IMR-90 (cell line): ENCODE results near the gene C1orf52. TPM values are rescaled to one million over a fixed set of nuclear protein-coding genes. Genes with fewer than 3 reads are reported as not detected.

Experiments
- ATAC-seq: fragments of 200-7000 bp; cut with Tn5 transposase; 2 replicates; pipeline ENCODE4 v1.9.1; 2020; ENCODE audit warnings: low read depth, mild to moderate bottlenecking, moderate library complexity
- BruUV-seq: library from RNA; stranded (reverse); fragments of 400-500 nt; replicated peaks from 2 replicates; lab custom pipeline; 2021; lab: Mats Ljungman, UMichigan
- CTCF ChIA-PET: fragments of 300-600 bp; formaldehyde crosslinking; extraction: SDS; loops from one replicate; lab custom pipeline; 2021; ENCODE audit warnings: antibody characterized with exemption; lab: Yijun Ruan, JAX
- POLR2A ChIA-PET: fragments of 300-600 bp; sonication (Branson Sonifier 250); formaldehyde crosslinking; loops from one replicate; lab custom pipeline; 2022; ENCODE audit warnings: antibody characterized with exemption; ENCODE audit not compliant: unreplicated experiment; lab: Charles Lee
- DNase-seq: peaks from one replicate; pipeline ENCODE4 v3.0.0; 2013
- H2AFZ ChIP-seq: replicated peaks from 2 replicates; pipeline ENCODE3; 2013; ENCODE audit warnings: low read length, mild to moderate bottlenecking; ENCODE audit not compliant: poor library complexity
- H2AK5ac ChIP-seq: 2 replicates; pipeline ENCODE4 v1.6.1; 2013; ENCODE audit warnings: low read depth, low read length, inconsistent platforms
- H2AK9ac ChIP-seq: replicated peaks from 2 replicates; pipeline ENCODE3; 2013; ENCODE audit warnings: mild to moderate bottlenecking, low read depth, low read length, moderate library complexity; ENCODE audit not compliant: poor library complexity
- H2BK120ac ChIP-seq: 2 replicates; pipeline ENCODE4 v1.6.1; 2013; ENCODE audit warnings: low read depth, low read length, inconsistent platforms
- H2BK15ac ChIP-seq: 3 replicates; pipeline ENCODE4 v1.6.1; 2013; ENCODE audit warnings: low read depth, low read length, inconsistent platforms
- H2BK20ac ChIP-seq: 2 replicates; pipeline ENCODE4 v1.6.1; 2013; ENCODE audit warnings: low read depth, mild to moderate bottlenecking, inconsistent platforms, low read length, moderate library complexity
- H2BK5ac ChIP-seq: 2 replicates; pipeline ENCODE4 v1.6.1; 2013; ENCODE audit warnings: mild to moderate bottlenecking, low read depth, low read length, inconsistent platforms; ENCODE audit not compliant: poor library complexity, severe bottlenecking
- H3K14ac ChIP-seq: replicated peaks from 2 replicates; pipeline ENCODE4 v1.6.1; 2013; ENCODE audit warnings: low read depth, low read length, inconsistent platforms
- H3K18ac ChIP-seq: 2 replicates; pipeline ENCODE4 v1.6.1; 2013; ENCODE audit warnings: low read depth, low read length, control low read depth
- H3K23ac ChIP-seq: 2 replicates; pipeline ENCODE4 v1.6.1; 2013; ENCODE audit warnings: low read depth, low read length, inconsistent platforms
- H3K27ac ChIP-seq: 2 replicates; pipeline ENCODE4 v1.5.1; 2013; ENCODE audit warnings: mild to moderate bottlenecking, control low read depth, low read length; ENCODE audit not compliant: insufficient read depth
- H3K27me3 ChIP-seq: 2 replicates; pipeline ENCODE4 v1.6.1; 2013; ENCODE audit warnings: low read length; ENCODE audit not compliant: control insufficient read depth, insufficient read depth
- H3K36me3 ChIP-seq: 2 replicates; pipeline ENCODE4 v1.6.1; 2013; ENCODE audit warnings: low read length, mixed read lengths; ENCODE audit not compliant: control insufficient read depth, insufficient read depth
- H3K4ac ChIP-seq: 2 replicates; pipeline ENCODE4 v1.6.1; 2013; ENCODE audit warnings: low read depth, low read length, inconsistent platforms
- H3K4me1 ChIP-seq: 2 replicates; pipeline ENCODE4 v1.6.1; 2013; ENCODE audit warnings: low read length, mixed read lengths; ENCODE audit not compliant: control insufficient read depth, insufficient read depth
- H3K4me2 ChIP-seq: 2 replicates; pipeline ENCODE4 v1.6.1; 2013; ENCODE audit warnings: low read depth, mild to moderate bottlenecking, control low read depth, low read length, moderate library complexity
- H3K4me3 ChIP-seq: 2 replicates; pipeline ENCODE4 v1.5.1; 2013; ENCODE audit warnings: low read depth, mild to moderate bottlenecking, control low read depth, low read length, moderate library complexity; ENCODE audit not compliant: insufficient read depth
- H3K56ac ChIP-seq: 2 replicates; pipeline ENCODE4 v1.6.1; 2013; ENCODE audit warnings: low read length, inconsistent platforms; ENCODE audit not compliant: insufficient read depth; ENCODE audit errors: extremely low read depth
- H3K79me1 ChIP-seq, 2 experiments: 2 replicates each; pipeline ENCODE4 v1.6.1; 2013; ENCODE audit warnings: low read length in 2 of 2, inconsistent platforms in 1 of 2, low read depth in 1 of 2
- H3K9ac ChIP-seq: 2 replicates; pipeline ENCODE4 v1.6.1; 2013; ENCODE audit warnings: low read depth, low read length, control low read depth
- H3K9me1 ChIP-seq: 2 replicates; pipeline ENCODE4 v1.6.1; 2013; ENCODE audit warnings: low read length, inconsistent platforms; ENCODE audit not compliant: insufficient read depth
- H3K9me3 ChIP-seq: 2 replicates; pipeline ENCODE4 v1.6.1; 2013; ENCODE audit warnings: low read length; ENCODE audit not compliant: control insufficient read depth, insufficient read depth
- H4K20me1 ChIP-seq: 2 replicates; pipeline ENCODE4 v1.6.1; 2013; ENCODE audit warnings: low read length, inconsistent platforms; ENCODE audit not compliant: insufficient read depth
- H4K5ac ChIP-seq: 2 replicates; pipeline ENCODE4 v1.6.1; 2013; ENCODE audit warnings: mild to moderate bottlenecking, low read depth, low read length, control low read depth
- H4K8ac ChIP-seq, 2 experiments: 2 replicates each; pipeline ENCODE4 v1.6.1; 2013; ENCODE audit warnings: low read depth in 2 of 2, low read length in 2 of 2, control low read depth in 1 of 2, inconsistent platforms in 1 of 2
- H4K91ac ChIP-seq: 2 replicates; pipeline ENCODE4 v1.6.1; 2013; ENCODE audit warnings: low read depth, low read length, inconsistent platforms; ENCODE audit not compliant: insufficient read depth
- CHD1 ChIP-seq: IDR thresholded peaks from 2 replicates; pipeline ENCODE4 v1.6.1; 2012; ENCODE audit warnings: low read depth, low read length, improper control_type of control experiment
- MAZ ChIP-seq: IDR thresholded peaks from 2 replicates; pipeline ENCODE4 v1.6.1; 2012; ENCODE audit warnings: low read depth, mild to moderate bottlenecking, low read length, improper control_type of control experiment, moderate library complexity, borderline replicate concordance
- NFE2L2 ChIP-seq: fragments of 150-350 bp; IDR thresholded peaks from 2 replicates; pipeline ENCODE4 v1.6.1; 2016; ENCODE audit warnings: low read depth, mild to moderate bottlenecking, low read length
- POLR2A ChIP-seq: IDR thresholded peaks from 2 replicates; pipeline ENCODE4 v1.6.1; 2012; ENCODE audit warnings: mild to moderate bottlenecking, low read depth, low read length
- RCOR1 ChIP-seq: IDR thresholded peaks from 2 replicates; pipeline ENCODE4 v1.6.1; 2012; ENCODE audit warnings: mild to moderate bottlenecking, low read length, improper control_type of control experiment; ENCODE audit not compliant: insufficient replicate concordance
- WGBS, 2 experiments: methylation state at CpG; one replicate each; pipeline versions ENCODE4 v1.1.5 to v1.1.7; 2013; ENCODE audit warnings: missing lambda C conversion rate in 2 of 2; ENCODE audit not compliant: insufficient read length in 1 of 2; ENCODE audit errors: extremely low coverage in 2 of 2; 5-methylcytosine and 5-hydroxymethylcytosine counted together
- dilution Hi-C: fragments of 300-500 bp; cut with HindIII; formaldehyde crosslinking; loops from one replicate; pipeline ENCODE4 v1.14.3; 2018; ENCODE audit warnings: low sequenced_read_pairs; ENCODE audit not compliant: unreplicated experiment
- in situ Hi-C: fragments of 300-500 bp; cut with MboI; formaldehyde crosslinking; loops from 3 replicates; pipeline ENCODE4 v1.14.3; 2019; ENCODE audit warnings: low sequenced_read_pairs, inconsistent platforms, mixed read lengths
- intact Hi-C: fragments of 100-400 bp; cut with micrococcal nuclease; formaldehyde crosslinking; loops from 2 replicates; pipeline ENCODE4 v1.10.0; 2022
- polyA plus RNA-seq, 3 experiments: library from polyadenylated mRNA; depleted of rRNA; stranded (reverse); fragments of >200 nt; gene quantifications; 2 replicates each; pipeline ENCODE4 v1.2.3, GENCODE V29; 2012; ENCODE audit warnings: low replicate concordance in 1 of 3
- total RNA-seq: library from RNA; depleted of rRNA; stranded (reverse); fragments of >200 nt; gene quantifications from 2 replicates; pipeline ENCODE4 v1.2.3, GENCODE V29; 2012

The C1orf52 gene
- total and polyA plus RNA-seq, 2 of the 4 experiments (the other 2 are of a cell fraction): 16.3 to 33.5 TPM

GRCh38 chr1:85259912-85260274, 431 bp upstream of the C1orf52 start:
- H3K36me3 ChIP-seq: peaks cover 9% of the 10 kb centered on the region
- WGBS, 2 experiments: 24% methylated on average over 4 of the region's 7 CpGs; no CpG with 5 or more reads in 1 of the 2 experiments
- peak overlapping the region; percentile 71 for H2BK5ac ChIP-seq
- H2AFZ ChIP-seq: peak overlapping the region; percentile 97
- H4K20me1 ChIP-seq: peaks cover 13% of the 10 kb centered on the region; the same call in 1 of the 2 replicates
- H3K27ac ChIP-seq: peak overlapping the region; percentile 38; the same call in 1 of the 2 replicates
- H3K79me1 ChIP-seq: peaks cover 9 to 19% of the 10 kb centered on the region in 2 experiments
- in situ Hi-C loops (loop anchor here (5.0 kb wide), 1 partner anchor 313 kb away; no protein-coding TSS in a partner anchor), dilution Hi-C loops (no loop called here), intact Hi-C loops (loop anchor here (1.0 to 2.0 kb wide), 2 partner anchors 59 to 315 kb away; partner anchors contain the start of gene SYDE2)
- peak overlapping the region; percentile 45 for H3K18ac ChIP-seq
- H3K4me3 ChIP-seq: peak overlapping the region; percentile 83
- ATAC-seq (peak; percentile 30), DNase-seq (peak; percentile 62)
- H2AK9ac ChIP-seq: no peak overlapping the region
- H3K27me3 ChIP-seq: no peaks in the 10 kb centered on the region
- H3K9me1 ChIP-seq: 0 out of 2 replicates have a peak, but pooled peaks cover 2% of the 10 kb centered on the region
- H3K14ac ChIP-seq: peak overlapping the region; percentile 51
- H3K4me2 ChIP-seq: peak overlapping the region; percentile 81
- H4K5ac ChIP-seq: peak overlapping the region; percentile 57
- H3K9me3 ChIP-seq: no peaks in the 10 kb centered on the region
- peak overlapping the region; percentile 51 for H3K4ac ChIP-seq
- H2AK5ac ChIP-seq: peak overlapping the region; percentile 7; the same call in 1 of the 2 replicates
- peak overlapping the region; percentile 4 for H4K91ac ChIP-seq
- POLR2A ChIA-PET: no interaction called here
- H3K4me1 ChIP-seq: peaks cover 3% of the 10 kb centered on the region; the same call in 1 of the 2 replicates
- peak overlapping the region; percentile 29 for H3K56ac ChIP-seq
- 0 out of 2 replicates have a peak overlapping the region, but pooled peaks have one; percentile 35 for H2BK20ac ChIP-seq
- peak overlapping the region; percentile 79 for H2BK120ac ChIP-seq
- peak overlapping the region; percentile 92; the same call in 1 of the 2 replicates for H3K23ac ChIP-seq
- peak overlapping the region; percentile 60 for H3K9ac ChIP-seq
- BruUV-seq: no TSS peak
- H4K8ac ChIP-seq: peak overlapping the region; percentile 80 to 93
- TF ChIP-seq POLR2A (peak; percentile 65; the same call in 1 of the 2 replicates), RCOR1 (no peak), MAZ (no peak), NFE2L2 (no peak), CHD1 (no peak)
- CTCF ChIA-PET: interaction anchor here (0.6 to 3.1 kb wide), 12 partner anchors 9 to 433 kb away, joined by 3 to 38 read pairs (median 4); partner anchors contain the start of gene BCL10
- peak overlapping the region; percentile 4; the same call in 1 of the 3 replicates for H2BK15ac ChIP-seq
